GM12874 (cell line): ENCODE data around the gene LIPC.

ENCODE experiments used
- TF ChIP-seq, protein P1 (sequence below): IDR thresholded peaks from 2 replicates; pipeline ENCODE4 v1.5.1; 2011; ENCODE audit warnings: low read depth, mild to moderate bottlenecking, control low read depth, low read length, moderate library complexity; ENCODE audit not compliant: insufficient read depth

LIPC gene

DNA sequence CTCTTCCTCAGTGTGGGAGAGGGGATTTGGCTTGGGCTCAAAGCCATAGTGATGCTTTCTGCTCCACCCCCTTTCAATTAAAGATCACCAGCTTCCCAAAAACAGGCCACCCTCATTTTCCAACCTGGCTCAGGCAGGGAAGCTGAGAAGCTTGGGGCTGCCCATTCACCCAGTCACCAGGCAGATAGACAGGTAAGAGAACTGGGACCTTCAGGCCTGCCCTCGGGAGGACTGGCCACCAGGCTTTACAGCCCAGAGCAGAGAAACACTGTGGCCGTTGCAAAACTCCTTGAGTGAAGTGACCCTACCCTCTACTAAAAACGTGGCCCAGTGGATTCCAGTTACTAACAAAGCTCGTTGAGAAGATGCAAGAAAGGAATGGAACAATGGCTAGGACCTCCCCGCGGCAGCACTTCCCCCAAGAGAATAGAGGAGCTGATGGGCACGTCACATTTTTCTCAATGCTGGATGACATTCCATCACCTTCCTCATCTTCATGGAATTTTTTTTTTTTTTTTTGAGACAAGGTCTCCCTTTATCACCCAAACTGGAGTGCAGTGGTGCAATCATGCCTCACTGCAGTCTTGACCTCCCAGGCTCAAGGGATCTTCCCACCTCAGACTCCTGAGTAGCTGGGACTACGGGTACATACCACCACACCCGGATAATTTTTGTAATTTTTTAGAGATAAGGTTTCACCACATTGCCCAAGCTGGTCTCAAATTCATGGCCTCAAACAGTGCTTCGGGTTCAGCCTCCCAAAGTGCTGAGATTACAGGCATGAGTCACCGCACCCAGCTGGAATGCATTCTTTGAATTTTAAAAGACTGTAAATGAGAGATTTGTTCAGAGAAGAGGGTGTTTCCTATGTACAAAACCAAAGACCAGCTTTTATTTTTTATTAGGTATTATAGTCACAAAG lies 37.9 kb downstream of the LIPC start:
- TF ChIP-seq, protein P1, sequence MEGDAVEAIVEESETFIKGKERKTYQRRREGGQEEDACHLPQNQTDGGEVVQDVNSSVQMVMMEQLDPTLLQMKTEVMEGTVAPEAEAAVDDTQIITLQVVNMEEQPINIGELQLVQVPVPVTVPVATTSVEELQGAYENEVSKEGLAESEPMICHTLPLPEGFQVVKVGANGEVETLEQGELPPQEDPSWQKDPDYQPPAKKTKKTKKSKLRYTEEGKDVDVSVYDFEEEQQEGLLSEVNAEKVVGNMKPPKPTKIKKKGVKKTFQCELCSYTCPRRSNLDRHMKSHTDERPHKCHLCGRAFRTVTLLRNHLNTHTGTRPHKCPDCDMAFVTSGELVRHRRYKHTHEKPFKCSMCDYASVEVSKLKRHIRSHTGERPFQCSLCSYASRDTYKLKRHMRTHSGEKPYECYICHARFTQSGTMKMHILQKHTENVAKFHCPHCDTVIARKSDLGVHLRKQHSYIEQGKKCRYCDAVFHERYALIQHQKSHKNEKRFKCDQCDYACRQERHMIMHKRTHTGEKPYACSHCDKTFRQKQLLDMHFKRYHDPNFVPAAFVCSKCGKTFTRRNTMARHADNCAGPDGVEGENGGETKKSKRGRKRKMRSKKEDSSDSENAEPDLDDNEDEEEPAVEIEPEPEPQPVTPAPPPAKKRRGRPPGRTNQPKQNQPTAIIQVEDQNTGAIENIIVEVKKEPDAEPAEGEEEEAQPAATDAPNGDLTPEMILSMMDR = no peak

DNA sequence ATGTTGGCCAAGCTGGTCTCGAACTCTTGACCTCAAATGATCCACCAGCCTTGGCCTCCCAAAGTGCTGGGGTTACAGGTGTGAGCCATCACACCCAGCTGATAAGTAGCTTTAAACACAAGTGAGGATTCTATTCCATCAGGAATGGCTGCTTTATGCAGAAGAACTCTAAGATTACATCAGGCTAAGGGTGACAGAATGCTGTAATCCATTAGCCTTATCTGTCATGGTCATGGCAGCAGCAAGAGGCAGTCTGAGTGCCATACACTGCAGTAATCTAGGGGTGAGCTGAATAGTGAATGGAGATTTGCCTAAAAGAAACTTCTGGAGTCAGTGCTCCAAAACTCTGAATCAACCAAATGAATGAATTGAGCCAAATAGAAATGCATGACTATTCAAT lies 39.6 kb downstream of the LIPC start:
- TF ChIP-seq, protein P1 = no peak

DNA sequence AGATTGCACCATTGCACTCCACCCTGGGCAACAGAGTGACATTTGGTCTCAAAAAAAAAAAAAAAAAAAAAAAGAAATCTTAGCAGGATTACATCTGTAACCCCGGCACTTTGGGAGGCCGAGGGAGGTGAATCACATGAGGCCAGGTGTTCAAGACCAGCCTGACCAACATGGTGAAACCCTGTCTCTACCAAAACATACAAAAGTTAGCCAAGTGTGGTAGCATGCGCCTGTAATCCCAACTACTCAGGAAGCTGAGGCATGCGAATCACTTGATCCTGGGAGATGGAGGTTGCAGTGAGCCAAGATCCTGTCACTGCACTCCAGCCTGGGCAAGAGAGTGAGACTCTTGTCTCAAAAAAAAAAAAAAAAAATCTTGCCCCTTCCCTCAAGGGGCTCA lies 40.4 kb downstream of the LIPC start:
- TF ChIP-seq, protein P1 = no peak

DNA sequence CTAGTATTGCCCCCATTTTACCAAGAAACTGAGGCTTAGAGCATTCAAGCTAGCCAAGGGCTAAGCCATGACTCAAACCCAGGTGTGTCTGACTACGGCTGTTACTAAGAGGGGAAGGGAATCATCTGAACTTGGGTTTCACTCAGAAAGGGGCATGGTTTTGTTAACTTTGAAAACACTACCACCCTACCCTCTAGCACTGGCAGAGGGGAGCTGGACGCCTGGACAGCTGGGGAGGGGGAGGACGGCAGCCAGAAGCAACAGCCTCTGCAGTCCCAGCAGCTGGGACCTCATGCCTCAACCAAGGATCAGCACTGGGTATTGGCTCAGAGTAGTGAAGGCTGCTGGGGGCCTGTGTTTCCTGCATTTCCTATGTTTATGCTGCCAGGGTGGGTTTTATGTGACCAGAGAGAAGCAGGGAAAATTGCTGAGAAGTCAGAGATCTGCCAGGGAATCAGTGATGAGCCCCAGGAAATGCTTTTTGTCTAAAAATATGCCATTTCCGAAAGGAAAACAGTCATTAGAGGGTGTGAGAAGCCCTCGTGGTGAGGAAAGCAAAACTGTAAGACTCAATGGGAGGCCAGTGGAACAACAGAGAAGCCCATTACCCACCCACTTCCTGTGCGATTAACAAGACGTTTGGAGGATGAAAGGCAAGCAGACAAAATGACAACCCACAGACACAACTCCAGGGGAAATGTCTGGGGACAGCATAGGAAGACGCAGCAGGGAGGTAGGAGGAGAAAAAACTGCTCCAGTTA lies 41.2 kb downstream of the LIPC start:
- TF ChIP-seq, protein P1 = no peak

DNA sequence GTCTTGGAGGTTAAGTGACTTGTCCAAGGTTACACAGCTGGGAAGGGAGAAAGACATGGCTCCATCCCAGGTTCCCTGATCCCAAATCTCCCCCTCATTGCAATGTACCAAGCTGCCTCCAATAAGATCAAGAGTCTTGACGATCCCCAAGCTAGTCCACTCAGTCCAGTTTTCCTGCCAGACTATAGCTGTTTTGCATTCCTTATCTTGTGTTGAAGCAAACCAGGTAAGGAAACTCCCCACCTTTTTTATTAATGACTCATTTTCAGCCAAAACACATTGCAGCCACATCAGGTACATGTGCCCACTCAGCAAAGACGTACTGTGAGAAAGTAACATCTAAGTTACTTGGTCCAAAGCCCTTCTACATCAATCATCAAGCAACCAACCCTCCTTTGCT lies 41.9 kb downstream of the LIPC start:
- TF ChIP-seq, protein P1 = no peak

DNA sequence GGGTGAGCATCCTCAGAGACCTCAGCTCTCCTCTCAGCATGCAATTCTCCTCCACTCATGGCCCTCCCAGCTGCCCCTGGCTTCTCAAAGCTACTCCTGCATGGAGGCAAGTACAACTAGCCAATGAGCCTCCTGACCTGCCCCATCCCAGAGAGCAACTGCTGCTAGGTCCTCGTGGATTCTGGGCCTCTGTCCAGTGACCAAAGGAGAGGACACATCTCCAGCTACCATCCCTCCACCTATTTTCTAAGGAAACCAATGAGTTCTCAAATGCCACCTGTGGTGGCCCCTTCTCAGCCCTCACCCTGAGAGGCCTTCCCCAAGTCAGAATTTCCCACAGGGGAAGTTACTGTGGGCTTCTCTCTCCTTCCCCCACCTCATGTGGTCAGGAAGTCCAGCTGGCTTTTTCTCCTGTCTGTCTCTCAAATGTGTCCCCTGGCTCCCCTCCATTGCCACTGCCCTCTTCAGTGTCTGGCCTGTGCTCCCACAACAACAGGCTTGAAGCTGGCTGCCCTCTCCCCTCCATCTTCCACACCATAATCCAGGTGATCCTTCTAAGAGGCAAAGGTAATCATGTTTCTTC lies 43.0 kb downstream of the LIPC start:
- TF ChIP-seq, protein P1 = no peak
